Measurements from ENCODE around the gene LY6G5B.

LY6G5B gene

DNA sequence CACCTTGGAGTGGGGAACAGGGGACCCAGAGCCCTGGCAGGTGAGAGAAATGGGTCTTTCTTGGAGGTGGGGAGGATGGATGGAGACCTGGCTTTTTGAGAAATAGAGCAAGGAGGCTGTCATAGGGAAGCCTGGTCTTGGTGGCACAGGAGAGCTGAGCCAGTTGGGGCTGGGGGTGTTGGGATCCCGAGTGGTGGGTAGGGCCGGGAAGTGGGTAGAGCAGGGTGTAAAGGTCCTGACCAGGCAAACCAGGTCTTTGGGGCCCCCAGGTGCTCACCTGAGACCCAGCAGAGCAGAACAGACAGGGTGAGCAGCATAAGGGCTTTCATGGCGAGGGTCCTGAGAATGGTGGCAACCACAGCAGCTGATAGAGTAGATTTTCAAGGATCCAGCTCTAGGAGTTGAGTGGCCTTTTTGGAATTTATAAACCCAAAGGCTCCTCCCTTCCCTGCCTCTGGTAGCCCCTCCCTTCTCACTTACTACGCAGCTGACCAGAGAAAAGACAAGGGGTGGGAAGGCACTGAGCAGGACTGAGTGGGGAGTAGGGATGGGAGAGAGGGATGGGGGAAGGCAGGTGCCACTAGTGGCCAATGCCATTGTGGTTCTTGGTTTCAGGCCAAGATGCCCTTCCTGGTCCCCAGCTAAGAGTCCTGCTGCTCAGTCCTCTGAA is 51.7 kb downstream of the LY6G5B start, which contains the start of gene LY6G6C:
Gene LY6G6C, minus strand, starts transcription at position 396 of the 670 bp plus-strand sequence. Its CDS starts 67 bp downstream, at position 329.
- no peak for TF ChIP-seq CTCF (IDR thresholded peaks at IDR 0.05; ENCODE audit: extremely low read depth, insufficient read depth, missing control alignments)
- in situ Hi-C loops (cut with MboI; ENCODE audit: low pct_unique_long_range_greater_than_20kb, low sequenced_read_pairs, unreplicated experiment), result no loop called here

DNA sequence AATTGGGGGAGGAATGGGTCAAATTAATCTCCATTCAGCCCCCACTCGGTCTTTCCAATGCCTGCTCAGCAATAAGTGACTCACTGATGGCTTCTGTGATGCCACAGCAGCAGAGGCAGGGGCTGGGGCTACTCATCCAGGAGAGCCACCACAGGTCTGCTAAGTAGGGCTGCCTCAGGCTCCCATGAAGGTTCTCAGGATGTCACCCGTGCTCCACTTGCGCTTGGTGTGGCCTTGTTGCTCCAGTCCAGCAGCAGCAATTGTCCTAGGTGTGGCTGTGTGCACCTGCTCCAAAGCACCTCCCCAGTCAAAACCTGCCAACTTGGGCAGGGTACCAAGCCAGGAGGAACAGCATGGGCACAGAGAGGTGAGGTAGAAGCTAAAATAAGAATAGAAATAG is 52.4 kb downstream of the LY6G5B start:
- TF ChIP-seq CTCF (IDR thresholded peaks at IDR 0.05; ENCODE audit: extremely low read depth, insufficient read depth, missing control alignments), result no peak
- in situ Hi-C loops (cut with MboI; ENCODE audit: low pct_unique_long_range_greater_than_20kb, low sequenced_read_pairs, unreplicated experiment), result no loop called here
- DNase-seq (ENCODE audit: low spot score), result no peak

More for the DNA sequence above, 51.7 kb downstream of the LY6G5B start, which contains the start of gene LY6G6C:
- DNase-seq (ENCODE audit: low spot score), result no peak

All from GM13977 (cell line).